AG08395 (cell line): ENCODE measurements around the gene UCKL1.
"Not testable (repeated sequence)": the region's sequence is repeated elsewhere in the genome, so short reads cannot be mapped to it uniquely, and the experiment has no call there.

Source experiments
- DNase-seq: peaks from one replicate; pipeline ENCODE4 v3.0.0; 2012; ENCODE audit warnings: mixed read lengths, low spot score

UCKL1 gene

DNA sequence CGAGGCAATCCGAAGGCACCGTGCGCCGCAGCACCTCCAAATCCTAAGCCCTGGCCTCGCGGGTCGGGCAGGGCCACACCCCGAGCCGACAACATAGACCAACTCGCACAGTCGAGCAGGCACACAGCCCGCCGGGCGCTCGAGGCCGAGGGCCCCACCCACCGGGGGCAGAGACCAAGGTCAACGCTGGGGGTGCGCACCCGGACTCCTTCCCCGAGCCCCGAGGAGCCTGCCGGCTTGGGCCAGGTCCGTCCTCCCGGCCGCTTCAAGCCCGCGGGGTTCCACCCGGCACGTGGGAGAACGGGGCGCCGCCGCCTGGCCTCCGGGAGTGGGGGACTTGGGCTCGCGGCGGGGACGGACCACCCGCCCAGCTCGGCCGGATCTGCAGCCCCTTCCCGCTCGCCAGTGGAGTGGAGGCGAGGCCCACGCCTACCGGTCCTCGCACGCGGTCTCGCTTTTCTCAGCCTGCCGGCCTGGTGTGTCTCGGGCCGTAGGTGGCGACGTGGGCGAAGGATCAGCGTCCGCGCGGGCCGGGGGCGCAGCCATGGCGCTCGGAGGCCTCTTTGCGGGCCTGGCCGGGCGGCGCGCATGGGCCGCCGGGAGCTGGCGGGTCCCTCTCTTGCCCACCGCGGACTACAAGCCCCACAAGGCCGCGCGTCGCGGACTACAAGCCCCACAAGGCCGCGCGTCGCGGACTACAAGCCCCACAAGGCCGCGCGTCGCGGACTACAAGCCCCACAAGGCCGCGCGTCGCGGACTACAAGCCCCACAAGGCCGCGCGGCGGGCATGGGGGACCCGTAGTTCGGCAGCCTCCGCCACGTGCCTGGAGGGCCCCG lies at the start of gene UCKL1:
Gene UCKL1, minus strand, starts transcription at position 590 of the 837 bp plus-strand sequence. Its CDS starts 44 bp downstream, at position 546.
- DNase-seq = peak; percentile 92

DNA sequence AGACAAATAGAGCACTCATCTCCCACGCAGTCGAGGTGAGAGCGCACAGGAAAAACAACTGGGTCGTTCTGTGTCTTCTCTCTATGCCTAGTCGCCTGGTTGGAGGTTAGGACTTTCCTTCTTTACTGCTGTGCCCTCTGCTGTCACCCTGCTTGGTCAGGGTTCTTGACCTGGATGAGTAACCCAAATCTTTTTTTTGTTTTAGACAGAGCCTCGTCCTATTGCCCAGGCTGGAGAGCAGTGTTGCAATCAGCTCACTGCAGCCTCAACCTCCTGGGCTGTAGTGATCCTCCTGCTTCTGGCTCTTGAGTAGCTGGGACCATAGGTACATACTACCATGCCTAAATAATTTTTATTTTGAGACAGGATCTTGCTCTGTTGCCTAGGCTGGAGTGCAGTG lies 49.2 kb upstream of the UCKL1 start:
- no peak for DNase-seq

DNA sequence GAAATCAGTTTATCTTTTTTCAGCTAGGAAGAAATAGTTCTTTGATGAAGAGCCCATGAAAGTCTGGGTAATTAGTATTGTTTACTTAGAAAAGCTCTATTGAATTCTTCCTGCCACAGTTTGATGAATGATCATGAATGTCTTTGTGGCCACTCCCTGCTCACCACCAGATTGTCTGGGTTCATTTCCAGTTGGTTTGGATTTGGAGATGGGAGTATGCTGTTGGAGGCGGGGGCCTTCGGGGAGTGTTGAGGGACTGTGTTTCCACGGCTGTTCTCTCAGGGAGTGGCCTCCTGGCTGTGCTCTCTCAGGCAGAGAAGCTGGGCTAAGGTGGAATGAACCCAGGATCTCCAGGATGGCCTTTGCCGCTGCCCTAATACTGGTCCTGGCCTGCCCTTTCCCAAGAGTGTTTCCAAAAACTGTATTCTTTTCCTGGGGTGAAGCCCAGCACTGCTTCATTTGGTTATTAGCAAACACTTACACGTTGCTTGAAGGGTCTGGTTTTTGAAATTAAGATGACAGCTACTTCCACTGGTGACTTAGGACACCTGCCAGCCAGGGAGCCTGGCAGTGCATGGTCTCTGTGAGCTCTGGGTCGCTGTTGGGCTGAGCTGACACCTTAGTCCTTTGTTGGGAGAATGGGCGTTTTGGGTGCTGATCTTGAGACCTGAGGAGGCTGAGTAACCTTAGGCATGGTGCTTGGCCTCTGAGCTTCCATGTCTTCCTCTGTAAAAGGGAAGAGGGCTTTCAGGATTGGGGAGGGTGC lies 47.9 kb upstream of the UCKL1 start:
- no peak for DNase-seq

DNA sequence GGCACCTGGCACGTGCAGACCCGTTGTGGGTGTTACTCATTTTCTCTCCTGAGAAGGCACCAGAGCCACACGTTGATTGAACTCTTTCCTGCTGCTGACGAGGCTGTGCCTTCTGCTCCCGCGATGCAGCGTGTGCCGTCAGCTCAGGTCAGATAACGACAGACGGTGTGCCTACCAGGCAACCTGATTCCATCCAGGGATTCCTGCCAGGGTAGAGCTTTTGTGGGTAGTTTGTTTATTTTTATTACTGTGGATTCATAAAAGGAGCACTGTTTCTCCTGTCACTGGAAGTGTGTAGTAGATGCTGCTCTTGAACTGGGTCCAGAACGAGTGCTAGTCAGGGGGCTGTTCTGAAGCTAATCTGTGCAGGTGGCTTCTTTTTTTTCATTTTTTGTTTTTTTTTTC lies 45.4 kb upstream of the UCKL1 start:
- DNase-seq = no peak

DNA sequence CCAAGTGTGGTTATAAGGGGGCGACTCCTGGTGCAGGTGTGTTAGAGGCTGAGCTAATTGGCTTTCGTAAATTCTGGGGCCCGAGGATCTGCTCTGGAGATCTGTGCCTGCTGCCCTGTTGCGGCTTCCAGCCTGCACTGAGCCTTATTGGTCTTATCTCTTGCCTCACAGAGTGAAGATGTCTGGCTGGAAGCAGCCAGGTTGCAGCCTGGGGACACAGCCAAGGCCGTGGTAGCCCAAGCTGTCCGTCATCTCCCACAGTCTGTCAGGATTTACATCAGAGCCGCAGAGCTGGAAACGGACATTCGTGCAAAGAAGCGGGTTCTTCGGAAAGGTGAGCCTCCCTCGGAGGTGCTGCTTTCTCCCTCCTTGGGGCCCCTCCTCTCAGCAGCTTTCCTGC lies 44.7 kb upstream of the UCKL1 start:
- no peak for DNase-seq

DNA sequence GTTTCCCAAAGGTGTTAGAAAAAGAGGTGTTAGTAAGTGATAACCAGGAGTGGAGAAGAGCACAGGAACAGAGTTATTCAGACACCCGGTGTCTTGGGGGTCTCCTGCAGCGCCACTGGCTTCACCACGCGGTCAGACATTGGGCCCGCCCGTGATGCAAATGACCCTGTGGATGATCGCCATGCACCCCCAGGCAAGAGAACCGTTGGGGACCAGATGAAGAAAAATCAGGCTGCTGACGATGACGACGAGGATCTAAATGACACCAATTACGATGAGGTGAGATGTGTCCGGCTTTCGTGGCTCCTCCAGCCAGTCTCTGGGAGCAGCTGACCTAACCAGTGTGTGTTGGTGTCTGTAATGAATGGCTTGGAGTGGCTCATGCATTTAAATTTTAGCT lies 26.7 kb upstream of the UCKL1 start:
- DNase-seq = no peak

DNA sequence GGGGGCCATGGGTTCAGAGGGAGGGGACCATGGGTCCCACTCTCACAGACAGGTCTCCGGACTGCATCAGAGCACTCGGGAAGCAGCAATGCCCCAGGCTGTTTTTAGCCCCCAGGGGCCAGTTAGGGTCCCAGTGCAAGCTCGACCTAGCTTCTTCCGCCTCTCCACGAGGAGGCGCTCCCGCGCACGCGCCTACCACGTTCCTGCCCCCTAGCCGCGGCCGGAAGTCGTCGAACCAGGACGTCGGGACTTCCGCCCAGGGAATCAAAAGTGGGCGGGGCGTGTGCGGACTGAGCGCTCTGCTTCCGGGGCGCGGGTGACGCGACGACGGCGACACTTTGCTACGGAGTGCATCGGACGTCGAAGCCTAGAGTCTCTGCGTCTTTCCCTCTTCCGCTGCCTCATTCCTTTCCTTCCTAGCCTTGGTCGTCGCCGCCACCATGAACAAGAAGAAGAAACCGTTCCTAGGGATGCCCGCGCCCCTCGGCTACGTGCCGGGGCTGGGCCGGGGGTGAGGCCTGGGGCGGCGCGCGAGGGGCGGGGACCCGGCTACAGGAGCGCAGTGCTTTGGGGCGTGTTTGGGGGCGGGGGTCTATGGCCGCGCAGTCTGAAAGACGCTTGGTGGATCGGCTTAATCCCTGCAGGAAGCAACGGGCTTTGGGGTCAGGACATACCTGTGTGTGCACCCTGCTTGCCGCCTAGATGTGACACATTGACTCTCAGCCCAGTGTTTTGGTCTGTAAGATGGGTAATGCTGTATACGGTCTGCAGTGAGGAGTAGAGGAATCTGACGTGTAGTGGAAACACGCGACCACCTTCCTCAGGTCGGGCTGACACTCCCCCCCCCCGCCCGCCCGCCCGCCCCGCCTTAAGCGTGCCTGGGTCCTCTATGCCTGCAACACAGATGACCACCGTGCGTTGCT lies 24.9 kb upstream of the UCKL1 start, which contains the start of gene PRPF6:
Gene PRPF6, plus strand, starts transcription at position 327 of the 923 bp plus-strand sequence. Its CDS starts 114 bp downstream, at position 441.
- DNase-seq = peak; percentile 99

DNA sequence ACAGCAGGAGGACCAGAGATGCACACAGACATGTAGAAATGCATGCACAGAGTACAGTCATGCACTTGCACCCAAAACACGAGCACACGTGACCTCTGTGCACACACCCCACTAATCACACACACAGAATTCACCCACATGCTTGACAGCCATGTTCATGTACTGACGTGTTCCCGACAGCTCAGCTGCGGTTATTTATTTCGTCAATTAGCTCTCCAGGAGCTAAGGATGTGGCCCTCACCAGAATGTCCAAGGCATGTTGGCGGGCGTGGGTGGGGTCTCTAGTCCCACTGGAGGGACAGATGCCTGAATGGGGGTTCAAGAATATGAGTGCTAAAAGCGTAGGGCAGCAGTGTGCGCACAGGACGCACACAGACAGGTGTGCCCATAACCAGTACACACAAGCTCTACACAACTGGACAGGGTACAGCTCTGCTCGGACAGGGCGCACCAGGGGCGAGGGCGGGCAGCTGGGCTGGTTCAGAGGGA lies 24.1 kb upstream of the UCKL1 start:
- no peak for DNase-seq

DNA sequence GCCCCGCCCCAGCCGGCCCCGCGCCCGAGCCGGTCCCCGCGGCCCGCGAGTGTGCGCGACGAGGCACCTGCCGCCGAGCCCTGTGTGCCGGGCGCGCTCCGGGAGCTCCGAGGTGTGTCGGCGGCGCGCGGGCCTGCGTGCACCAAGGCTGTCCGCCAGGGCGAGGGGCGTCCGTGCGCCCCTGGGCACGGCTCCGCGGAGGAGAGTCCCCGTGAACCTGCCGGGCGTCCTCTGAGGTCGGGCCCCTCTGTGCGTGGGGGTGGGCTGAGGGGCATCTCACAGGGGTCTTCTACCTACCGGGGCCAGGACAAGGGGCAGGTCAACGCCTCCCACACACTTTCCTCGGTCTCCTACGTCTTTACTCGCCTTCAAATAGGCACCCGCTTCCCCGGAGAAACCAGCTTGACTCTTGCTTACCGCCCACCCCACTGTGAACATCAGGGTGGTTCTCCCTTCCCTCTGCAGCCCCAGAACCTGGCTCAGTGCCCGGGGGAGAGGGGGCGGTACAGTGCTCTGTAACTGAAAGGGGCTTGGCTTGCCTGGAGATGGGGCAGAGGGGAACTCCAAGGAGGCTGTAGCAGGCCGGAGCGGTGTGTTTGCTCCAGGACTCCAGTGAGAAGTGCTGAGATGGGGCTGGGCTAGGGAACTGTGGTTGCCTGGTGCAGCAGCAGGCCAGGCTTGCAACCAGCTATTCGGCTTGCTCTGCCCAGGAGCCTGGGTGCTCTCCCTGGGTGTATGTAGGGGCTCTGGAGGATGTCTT lies 23.5 kb upstream of the UCKL1 start, which contains the start of gene SAMD10:
Gene SAMD10, minus strand, starts transcription at position 86 of the 760 bp plus-strand sequence. CDS start 175 bp downstream, outside the sequence.
- no peak for DNase-seq

DNA sequence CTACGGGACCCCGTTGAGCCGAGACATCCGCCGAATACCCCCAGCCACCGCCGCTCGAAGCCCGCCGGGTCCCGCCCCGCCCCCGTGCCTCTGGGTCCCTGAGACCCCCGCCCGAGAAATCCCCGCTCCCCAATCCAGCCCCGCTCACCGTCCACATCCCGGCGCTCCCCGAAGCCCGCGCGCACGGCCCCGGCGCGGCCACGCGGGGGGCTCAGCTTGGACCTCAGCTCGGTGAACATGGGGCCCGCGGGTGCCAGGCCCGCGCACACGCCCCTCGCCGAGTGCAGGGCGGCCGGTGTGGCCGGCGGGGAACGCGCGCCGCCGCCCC lies 23.0 kb upstream of the UCKL1 start:
- DNase-seq = no peak

DNA sequence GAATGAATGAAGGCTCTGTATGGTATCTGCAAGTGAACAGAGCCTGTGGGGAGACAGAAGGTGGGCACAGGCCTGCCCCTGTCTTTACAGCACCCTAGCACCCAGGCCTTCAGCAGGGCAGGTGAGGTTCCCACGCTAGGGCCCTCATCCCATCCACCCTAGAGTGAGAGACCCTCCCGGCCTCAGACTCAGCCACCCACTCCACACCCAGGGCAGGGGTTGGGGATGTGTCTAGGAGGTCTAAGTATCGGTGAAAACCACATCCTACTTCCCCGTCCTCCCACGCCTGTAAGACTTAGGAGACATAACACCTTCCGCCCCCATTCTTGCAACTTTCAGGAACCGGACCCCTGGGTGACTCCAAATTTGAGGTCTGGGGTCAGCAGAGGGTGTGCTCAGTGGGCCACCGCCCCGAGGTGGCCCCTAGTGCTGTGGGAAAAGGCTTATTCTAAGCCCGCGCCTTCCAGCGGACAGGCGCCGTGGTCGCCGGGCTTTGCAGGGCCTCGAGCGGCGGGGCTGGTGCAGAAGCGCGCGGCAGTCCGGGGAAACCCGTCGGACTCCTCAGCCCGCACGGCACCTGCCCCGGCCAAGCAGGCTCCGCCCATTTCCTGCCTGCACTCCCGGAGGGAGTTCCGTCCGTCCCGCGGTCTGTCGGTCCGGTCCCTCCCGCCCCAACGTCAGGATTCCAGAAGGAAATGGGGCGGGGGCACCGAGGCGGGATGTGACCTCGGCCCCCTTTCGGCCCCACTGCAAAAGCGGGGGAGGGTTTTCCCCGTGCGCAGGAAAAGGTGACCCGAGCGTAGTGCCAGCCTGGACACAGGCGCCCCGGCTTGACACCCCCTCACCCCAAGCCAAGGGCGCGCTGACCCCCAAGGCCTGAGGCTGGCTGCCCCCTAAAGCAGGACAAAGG lies 22.4 kb upstream of the UCKL1 start:
- no peak for DNase-seq

DNA sequence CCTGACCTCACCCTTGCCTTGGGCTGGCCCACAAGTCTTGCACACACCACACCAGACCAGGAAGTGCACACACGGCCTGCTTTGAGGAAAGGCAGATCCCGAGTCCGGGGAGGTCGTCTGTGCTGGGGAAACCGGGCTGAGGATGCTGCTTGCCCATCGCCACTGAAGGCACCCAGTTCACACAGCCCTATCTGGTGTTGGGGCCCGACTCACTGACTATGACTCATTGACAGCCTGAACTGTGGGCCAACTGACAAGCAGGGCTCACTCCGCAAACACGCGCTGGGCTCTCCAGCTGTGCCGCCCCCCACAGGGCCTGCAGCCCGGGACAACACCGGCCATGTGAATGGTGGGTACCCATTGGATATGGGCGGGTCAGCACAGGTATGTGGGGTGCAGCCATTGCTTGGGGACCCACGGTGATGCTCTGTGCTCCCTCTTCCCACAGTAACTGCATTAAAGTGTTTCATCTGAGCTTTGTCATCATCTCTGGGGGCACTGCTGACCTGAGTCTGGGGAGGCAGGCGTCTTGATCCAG lies 21.6 kb upstream of the UCKL1 start:
- DNase-seq = peak; percentile 44

DNA sequence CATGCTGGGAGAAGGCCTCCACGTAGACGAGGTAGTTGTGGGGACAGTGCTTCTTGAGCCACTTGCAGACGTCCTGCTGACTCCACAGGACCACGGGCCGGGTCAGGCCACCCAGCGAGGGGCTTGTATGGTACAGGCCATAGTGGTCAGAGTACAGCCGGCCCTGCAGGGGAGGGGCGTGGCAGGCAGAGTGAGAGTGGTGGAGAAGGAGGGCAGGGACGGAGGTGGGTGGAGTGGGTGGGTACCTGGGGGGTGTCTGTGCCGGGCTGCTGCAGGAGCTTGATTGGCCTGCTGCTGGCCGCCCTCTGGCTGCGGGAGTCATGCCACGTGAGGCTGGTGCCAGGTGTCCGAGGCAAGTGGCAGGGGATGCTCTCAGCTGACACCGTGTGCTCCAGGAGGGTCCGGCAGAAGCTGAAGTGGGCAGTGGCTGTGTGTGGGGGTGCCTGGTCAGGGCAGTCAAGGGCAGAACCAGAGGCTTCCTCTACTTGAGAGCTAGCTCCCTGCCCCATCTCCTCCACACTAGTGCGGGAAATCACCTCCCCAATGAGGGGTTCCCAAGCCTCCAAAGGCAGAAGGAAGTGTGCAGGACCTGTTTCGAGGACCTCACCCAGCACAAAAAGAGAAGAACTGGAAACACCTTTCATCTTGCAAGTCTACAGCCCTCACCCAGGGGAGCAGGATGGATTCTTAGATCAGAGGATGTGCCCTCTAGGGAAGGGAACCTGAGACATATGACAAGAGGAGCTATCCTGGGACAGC lies 20.9 kb upstream of the UCKL1 start:
- DNase-seq = no peak

DNA sequence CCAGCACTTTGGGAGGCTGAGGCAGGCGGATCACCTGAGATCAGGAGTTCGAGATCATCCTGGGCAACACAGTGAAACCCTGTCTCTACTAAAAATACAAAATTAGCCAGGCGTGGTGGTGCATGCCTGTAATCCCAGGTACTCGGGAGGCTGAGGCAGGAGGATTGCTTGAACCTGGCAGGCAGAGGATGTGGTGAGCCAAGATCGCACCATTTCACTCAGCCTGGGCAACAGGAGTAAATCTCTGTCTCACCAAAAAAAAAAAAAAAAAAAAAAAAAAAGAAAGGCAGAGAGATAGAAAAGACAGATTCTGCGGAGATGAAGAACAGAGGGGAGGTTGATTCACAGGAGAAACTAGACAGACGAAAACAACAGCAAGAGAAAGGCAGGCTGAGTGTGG lies 20.3 kb upstream of the UCKL1 start:
- DNase-seq = not testable (repeated sequence)

DNA sequence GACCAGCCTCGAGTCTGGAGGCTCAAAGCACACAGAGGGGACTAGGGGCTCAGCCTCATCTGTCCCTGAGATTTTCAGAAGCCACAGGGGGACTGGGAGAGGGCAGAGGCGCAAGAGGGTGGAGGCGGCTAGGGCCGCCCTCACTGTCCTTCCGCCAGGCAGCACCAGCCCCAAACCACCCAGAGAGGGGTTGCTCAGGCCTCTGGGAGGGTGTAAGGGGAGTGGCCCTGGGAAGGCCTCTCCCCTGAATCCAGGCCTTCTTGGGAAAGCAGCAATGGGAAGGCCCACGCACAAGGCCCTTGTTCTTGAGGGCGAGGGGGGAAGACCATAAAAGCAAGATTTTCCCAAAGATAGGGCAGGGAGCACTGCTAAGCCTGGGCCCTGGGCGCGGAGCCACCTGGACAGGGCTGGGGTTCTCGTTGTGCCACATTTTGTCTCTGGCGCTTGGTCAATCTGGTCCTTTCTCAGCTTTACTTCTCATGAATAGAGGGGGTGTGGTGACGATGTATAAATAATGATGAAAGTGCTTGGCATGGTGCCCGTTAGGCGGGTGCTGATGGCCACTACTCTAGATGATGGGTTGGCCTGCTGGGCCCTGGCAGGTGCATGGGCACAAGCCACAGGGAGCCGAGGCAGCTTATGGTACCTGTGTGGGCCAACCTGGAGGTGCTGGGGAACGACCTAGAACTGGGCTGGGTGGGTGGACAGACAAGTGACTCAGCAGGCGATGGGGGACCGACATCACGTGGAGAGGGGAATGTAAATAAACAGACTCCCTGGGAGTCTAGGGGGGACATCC lies 18.4 kb upstream of the UCKL1 start:
- no peak for DNase-seq

DNA sequence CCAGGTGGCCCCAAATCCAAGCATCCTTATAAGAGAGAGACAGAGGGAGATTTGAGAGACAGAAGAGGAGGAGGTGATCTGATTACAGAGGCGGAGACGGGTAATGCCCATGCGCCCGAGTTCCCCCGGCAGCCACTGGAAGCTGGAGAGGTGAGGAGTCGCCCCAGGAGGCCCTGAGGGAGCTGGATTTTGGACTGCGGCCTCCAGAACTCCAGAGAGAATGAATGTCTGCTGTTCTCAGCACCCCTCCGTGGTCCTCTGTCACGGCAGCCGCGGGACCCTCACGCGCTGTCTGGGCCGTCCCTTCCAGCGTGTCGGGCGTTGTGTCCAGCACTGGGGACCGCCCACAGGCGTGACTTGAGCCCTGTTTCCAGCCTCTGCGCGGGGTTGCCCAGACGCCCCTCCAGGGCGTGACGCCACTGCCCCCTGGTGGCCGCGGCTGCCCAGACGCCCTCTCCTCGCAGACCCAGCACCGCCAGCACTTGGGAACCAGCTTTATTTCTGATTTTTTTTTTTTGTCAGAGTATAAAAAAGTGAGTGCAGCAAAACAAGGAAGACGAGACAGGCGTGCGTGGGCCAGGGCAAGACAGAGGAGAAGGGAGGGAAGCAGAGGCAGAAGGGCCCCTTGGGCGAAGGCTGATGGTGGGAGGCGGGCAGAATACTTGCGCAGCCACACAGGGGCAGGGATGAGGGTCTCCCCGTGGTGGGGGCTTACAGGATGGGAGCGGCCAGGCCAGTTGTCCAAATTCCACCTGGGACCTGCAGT lies 17.6 kb upstream of the UCKL1 start:
- DNase-seq = peak; percentile 93

DNA sequence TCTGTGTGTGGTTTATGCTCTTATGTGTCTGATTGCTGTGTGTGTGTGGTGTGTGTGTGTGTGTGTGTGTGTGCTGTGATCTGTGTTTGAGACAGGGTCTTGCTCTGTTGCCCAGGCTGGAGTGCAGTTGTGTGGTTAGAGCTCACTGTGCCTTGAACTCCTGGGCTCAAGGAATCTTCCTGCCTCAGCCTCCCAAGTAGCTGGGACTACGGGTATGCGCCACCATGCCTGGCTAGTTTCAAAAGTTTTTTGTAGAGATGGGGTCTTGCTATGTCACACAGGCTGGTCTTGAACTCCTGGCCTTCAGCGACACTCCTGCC lies 16.9 kb upstream of the UCKL1 start:
- DNase-seq = no peak
